Stimulated activated CD8-positive, alpha-beta memory T cell treated with anti-CD3 and anti-CD28 coated beads, Interleukin-12 subunit alpha, Interleukin-12 subunit beta, amount 100 ng/mL, for 1 hour (primary cell): ENCODE results near the gene LARGE1.

Experiments
- DNase-seq: peaks from one replicate; pipeline ENCODE4 v3.0.0-alpha.2; 2020; ENCODE audit warnings: low read depth

The LARGE1 gene

GRCh38 chr22:33354928-33355327 is 565.3 kb downstream of the LARGE1 start:
- DNase-seq = no peak

DNA sequence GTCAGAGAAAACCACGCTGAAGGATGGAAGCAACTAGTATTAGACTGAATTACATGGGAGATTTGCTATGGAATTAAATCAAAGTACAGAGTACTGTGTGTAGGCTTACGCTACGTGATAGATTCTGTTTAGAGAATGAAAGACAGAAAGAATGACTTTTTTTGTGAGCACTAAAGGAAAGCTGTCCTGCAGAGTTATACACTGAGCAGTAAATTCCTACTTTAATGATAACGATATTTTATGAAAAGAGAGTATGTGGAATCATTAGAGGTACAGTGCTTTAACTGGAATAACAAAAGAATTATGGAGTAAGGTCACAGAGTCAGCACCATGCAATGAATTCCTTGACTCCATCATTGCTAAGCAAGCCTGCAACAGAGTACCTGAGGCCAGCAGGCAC is 566.8 kb downstream of the LARGE1 start:
- DNase-seq = no peak

- DNase-seq = no peak
These were observed 567.5 kb downstream of the LARGE1 start for GRCh38 chr22:33352768-33353167.

- no peak for DNase-seq
These were observed 569.3 kb downstream of the LARGE1 start for GRCh38 chr22:33350961-33351360.

DNA sequence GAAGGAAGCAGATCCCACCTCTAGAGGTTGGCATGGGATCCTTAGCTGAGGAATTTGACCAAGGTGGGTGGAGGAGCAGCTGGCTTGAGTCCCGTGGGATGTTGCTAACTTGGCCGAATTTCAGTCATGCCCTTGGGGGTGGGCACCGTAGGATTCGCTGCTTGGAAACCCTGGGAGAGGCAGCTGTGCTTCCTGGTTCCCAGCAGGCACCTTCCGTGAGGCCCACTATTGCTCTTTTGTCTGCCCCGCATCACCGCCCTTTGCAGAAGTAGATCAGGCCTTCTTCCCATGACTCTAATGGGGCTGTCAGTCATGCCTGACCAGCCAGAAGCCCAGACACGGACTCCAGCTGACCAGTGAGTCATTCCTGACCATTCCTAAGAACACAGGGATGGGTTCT is 569.8 kb downstream of the LARGE1 start:
- no peak for DNase-seq

DNA sequence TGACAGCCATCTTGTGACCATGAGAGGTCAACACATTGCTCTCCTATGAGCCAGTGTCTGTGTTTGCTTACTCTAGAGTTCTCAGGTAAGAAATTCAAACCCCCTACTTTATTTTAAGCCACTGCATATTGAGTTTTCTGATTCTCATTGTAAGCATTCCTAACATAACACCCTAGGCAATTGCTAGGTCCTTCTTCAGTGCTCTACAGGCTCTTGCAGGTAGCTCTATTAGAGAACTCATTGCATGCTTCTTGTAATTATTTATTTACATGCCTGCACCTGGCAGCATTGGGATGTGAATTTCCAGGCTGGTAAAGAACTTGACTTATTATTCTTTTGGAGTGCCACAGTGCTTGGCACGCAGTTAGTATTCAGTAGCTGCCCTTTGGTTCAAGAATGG is 573.3 kb downstream of the LARGE1 start:
- DNase-seq = no peak

- DNase-seq = no peak
These were observed 578.7 kb downstream of the LARGE1 start for GRCh38 chr22:33341611-33342010.

DNA sequence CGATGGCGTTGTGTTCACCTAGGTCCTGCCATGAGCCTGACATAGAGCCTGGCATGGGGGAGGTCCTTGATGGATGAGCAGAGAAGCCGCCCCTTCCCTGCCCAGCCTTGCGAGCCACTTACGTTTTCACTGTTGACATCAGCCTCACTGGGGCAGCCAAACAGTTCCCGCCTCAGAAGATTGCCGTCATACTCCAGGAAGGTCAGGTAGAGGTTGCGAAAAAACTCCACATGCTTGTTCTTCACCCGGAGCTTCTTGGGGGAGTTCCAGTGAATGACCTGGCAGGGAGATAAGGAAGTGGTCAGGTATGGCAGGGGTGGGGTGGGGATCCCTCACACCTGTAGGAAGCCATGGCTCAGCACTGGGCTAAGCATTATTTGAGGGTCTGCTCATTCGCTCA is 582.8 kb downstream of the LARGE1 start:
- DNase-seq = no peak

GRCh38 chr22:33335611-33336279 is 584.5 kb downstream of the LARGE1 start:
- no peak for DNase-seq

DNA sequence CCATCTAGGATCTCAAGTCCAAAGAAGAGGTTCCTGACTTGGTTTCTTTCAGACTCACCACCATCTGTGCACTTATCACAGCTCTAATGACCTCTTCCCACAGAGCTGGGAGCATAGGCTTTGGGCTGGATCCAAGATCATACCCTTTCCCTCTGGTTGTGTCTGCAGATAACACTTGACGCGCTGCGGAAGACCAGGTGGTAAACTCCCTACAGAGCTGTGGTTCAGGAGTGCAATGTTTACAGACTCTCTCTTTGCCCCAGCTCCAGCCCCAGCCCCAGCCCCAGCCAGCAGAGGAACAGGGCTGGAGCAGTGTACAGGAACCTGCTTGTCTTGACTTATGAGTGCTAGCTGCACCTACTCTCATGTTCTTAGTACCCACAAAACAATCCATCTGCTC is 587.7 kb downstream of the LARGE1 start:
- DNase-seq = no peak

GRCh38 chr22:33331017-33331416 is 589.3 kb downstream of the LARGE1 start:
- DNase-seq = no peak

DNA sequence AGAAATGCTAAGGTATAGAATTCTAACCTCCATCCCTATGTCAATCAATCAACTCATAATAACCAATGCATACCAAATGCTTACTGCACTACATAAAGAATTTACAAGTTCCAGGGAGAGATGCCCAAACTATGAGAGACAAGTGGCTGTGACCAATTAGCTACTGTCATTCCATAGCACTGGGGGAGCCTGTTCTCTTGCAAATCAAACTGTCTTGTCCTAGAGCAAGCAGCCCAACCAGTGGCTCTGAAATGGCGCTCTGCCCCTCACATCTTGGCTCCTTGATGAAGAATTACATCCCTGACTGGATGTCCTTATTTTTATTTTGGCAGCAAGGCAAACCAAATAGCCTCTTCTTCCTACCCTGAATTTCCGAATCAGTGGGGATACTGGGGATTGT is 589.7 kb downstream of the LARGE1 start:
- no peak for DNase-seq

DNA sequence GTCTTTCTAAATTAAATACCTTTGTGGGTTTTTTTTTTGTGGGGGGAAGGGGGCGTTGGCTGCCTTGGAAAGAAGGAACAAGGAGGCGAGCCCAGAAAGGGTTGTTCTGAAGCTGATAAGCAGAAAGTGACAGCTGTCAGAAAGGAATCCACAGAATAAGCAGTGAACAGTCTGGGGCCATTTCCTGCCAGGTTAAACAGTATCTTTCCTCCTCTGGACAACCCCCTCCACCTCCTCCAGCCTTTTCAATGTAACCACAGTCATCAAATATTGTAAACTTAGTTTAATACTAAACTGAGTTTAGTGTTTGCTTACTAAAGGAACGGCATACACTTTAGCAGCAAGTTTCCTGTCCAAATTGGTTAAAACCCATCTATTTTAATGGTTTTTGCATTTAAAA is 590.9 kb downstream of the LARGE1 start:
- no peak for DNase-seq

- DNase-seq = no peak
These were observed 591.4 kb downstream of the LARGE1 start for GRCh38 chr22:33328789-33329296.

DNA sequence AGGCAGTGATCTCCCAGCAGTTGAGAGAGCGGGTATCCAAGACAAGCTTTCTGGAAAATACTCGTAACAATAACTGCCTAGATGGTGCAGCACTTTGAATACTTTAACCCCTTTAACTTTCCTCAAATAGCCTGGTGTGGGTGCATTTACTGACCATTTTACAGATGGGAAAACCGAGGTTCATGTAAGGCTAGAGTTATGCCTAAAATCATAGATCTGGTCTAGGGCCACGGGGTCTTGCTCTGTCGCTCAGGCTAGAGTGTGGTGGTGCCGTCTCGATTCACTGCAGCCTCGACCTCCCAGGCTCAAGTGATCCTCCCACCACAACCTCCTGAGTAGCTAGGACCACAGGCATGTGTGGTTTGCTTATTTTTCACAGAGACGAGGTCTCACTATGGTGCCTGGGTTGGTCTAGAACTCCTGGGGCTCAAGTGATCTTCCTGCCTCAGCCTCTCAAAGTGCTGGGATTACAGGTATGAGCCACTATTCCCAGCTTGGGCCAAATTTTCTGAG is 592.9 kb downstream of the LARGE1 start:
- DNase-seq = no peak

DNA sequence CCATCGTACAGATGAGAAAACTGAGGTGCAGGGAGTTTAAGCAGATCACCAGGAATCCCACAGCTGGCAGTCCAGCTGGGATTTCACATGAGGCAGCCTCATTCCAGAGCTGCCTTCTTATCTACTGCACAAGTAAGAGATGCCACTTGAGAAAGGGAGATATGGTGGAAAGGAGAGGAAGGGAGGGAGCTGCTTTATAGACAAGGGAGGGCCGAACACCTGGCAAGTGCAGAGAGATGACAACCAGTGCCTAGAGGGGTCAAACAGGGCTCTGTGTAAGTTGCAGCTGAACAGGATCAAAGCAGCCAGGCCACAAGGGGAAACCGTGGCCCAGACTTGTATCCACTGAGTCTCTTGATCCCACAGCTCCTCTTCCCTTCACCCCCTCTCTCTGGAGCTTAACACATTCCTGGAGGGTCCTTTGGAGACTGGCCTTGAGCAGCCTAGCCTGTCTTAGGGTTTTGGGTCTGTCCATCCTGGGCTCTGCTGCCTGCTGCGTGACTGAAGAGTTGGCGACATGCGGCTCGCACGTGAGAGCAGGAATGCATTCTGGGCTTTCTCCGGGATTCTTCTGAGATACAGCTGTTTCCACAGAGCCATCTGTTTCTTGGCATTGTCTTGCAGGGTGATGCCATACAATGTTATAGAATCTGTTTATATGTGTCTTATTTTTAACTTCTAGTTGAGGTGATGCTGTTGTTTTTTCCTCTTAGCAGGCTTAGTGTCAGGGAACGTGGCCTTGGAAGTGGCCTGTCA is 593.6 kb downstream of the LARGE1 start:
- no peak for DNase-seq

GRCh38 chr22:33325232-33326004 is 594.9 kb downstream of the LARGE1 start:
- no peak for DNase-seq

DNA sequence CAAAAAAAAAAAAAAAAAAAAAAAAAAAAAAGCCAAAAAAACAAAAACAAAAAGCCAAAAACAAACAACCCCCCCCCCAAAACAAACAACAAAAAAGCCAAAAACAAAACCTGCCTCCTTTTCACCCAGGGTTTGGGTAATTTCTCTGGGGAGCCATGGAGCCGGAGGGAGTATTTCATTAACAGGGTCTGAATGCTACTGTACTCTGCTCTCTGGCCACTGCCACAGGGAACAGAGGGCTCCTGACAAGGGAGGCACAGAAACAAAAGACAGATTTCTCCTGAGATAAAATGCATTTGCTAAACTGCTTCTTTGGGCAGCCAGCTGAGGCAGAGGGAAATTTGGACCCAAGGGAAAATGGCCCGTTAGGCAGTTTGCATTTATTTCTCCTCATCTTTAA is 596.0 kb downstream of the LARGE1 start:
- DNase-seq = no peak

GRCh38 chr22:33321466-33321865 is 598.8 kb downstream of the LARGE1 start:
- no peak for DNase-seq

DNA sequence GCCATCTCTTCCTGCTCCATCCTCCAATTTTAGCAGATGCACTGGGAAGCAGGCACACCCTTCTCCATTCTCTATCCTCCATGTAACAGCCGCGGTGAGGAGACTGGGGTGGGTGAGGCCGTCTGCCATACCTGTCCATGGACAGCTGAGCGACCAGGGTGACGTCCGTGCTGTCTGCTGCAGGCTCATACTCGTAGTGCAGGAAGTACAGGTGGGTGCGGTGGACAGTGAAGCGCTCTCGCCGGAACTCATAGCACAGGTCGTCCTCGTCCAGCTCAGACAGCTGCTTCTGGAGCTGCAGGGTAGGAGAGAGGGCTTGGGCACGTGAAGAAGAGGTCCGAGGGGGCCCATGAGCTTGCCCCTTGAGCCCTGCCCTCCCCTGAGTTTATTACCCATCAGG is 604.3 kb downstream of the LARGE1 start:
- no peak for DNase-seq

- DNase-seq = no peak
These were observed 605.2 kb downstream of the LARGE1 start for GRCh38 chr22:33315117-33315516.

- DNase-seq = no peak
These were observed 606.0 kb downstream of the LARGE1 start for GRCh38 chr22:33314316-33314715.

- DNase-seq = no peak
These were observed 617.2 kb downstream of the LARGE1 start for GRCh38 chr22:33303099-33303498.
